Neural cell (in vitro differentiated cells): ENCODE measurements around the gene ORC3.

ENCODE experiments used
- EP300 ChIP-seq: fragments of 450-650 bp; conservative IDR thresholded peaks from 2 replicates; pipeline ENCODE4 v1.6.1; 2014; ENCODE audit warnings: antibody characterized with exemption, mild to moderate bottlenecking, moderate library complexity; ENCODE audit not compliant: poor library complexity, severe bottlenecking
- POLR2AphosphoS5 ChIP-seq: IDR thresholded peaks from 2 replicates; pipeline ENCODE4 v1.6.1; 2012
- RAD21 ChIP-seq: fragments of 450-650 bp; conservative IDR thresholded peaks from 2 replicates; pipeline ENCODE4 v1.6.1; 2014; ENCODE audit warnings: antibody characterized with exemption, mild to moderate bottlenecking, moderate library complexity
- SMC3 ChIP-seq: fragments of 450-650 bp; conservative IDR thresholded peaks from 2 replicates; pipeline ENCODE4 v1.6.1; 2014; ENCODE audit warnings: antibody characterized with exemption, mild to moderate bottlenecking, moderate library complexity; ENCODE audit not compliant: poor library complexity
- TF ChIP-seq, protein P1 (sequence below): fragments of 450-650 bp; IDR thresholded peaks from 2 replicates; pipeline ENCODE4 v1.5.1; 2014; ENCODE audit warnings: antibody characterized with exemption, mild to moderate bottlenecking, moderate library complexity; ENCODE audit not compliant: poor library complexity, severe bottlenecking

DNA sequence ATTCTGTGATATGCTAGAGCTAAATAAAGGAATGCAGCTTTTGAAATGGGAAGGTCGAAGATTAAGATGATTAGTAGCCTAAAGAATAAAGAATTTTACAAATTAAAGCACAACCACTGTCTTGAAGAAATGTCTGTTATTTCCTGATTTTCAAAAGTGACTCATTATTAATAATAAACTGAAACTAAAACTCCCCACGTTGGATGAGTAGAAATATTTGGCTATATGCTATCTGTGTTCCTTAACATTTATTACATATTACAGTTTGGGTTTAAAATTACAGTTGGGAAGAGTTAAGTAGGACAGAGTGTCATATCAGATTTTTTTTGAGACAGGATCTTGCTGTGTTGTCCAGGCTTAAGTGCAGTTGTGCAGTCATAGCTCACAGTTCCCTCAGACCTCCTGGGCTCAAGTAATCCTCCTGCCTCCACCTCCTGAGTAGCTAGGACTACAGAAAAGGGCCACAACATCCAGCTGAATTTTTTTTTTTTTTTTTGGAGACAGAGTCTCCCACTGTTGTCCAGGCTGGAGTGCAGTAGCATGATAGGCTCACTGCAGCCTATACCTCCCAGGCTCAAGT is 65.0 kb downstream of the ORC3 start:
- no peak for TF ChIP-seq POLR2AphosphoS5
- TF ChIP-seq, protein P1, sequence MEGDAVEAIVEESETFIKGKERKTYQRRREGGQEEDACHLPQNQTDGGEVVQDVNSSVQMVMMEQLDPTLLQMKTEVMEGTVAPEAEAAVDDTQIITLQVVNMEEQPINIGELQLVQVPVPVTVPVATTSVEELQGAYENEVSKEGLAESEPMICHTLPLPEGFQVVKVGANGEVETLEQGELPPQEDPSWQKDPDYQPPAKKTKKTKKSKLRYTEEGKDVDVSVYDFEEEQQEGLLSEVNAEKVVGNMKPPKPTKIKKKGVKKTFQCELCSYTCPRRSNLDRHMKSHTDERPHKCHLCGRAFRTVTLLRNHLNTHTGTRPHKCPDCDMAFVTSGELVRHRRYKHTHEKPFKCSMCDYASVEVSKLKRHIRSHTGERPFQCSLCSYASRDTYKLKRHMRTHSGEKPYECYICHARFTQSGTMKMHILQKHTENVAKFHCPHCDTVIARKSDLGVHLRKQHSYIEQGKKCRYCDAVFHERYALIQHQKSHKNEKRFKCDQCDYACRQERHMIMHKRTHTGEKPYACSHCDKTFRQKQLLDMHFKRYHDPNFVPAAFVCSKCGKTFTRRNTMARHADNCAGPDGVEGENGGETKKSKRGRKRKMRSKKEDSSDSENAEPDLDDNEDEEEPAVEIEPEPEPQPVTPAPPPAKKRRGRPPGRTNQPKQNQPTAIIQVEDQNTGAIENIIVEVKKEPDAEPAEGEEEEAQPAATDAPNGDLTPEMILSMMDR, result no peak
- TF ChIP-seq RAD21, result no peak
- TF ChIP-seq EP300, result no peak
- TF ChIP-seq SMC3, result no peak
